Glomerular visceral epithelial cell (primary cell): ENCODE measurements around the gene SLC24A1.

Source experiments
- DNase-seq: peaks from one replicate; pipeline ENCODE4 v3.0.0-alpha.2; 2016; ENCODE audit errors: extremely low spot score

Gene SLC24A1

DNA sequence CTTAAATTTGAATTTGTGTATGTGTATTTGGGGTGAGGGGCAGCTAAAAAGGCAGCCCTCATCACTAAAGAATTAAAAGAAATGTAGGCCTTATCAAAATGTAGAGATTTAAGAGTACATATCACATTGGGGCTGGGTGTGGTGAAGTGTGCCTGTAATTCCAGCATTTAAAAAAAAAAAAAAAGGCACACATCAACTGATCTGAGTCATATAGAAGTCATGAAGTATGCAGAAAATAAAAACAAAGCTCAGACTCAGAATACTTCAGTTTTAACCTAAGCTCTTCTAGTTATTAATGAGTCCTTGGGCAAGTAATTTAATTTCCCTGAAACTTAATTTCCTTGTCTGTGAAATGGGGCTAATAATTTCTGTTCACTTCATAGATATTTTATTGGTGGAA lies 31.6 kb downstream of the SLC24A1 start:
- no peak for DNase-seq

DNA sequence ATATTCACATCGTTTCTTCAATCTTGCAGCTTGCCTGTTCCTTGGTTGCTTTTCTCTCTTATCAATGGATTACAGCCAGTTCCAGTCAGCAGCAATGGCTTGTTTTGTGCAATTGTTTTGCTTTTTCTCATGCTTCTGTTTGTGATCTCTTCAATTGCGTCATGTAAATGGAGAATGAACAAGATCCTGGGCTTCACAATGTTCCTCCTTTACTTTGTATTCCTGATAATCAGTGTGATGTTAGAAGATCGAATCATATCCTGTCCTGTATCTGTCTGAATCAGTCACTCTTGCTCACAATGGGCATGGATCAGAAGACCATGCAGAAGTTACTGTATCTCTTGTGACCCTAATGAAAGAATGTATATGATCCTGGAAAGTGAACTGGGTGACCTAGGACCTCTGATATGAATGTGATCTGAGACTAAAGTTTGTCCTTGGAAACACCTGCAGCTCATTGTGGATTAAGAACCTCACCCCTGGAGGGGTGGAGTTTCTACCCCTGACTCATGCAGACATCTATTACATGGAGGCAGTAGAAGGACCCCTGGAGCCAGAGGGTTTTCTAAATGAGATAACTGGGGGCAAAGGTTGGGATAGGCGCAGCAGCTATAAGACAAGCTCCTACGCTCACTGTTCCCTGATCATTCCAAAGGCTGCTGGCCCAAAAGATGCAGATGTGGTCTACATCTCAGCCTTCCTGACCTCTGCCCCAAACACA lies 32.2 kb downstream of the SLC24A1 start:
- DNase-seq = no peak

DNA sequence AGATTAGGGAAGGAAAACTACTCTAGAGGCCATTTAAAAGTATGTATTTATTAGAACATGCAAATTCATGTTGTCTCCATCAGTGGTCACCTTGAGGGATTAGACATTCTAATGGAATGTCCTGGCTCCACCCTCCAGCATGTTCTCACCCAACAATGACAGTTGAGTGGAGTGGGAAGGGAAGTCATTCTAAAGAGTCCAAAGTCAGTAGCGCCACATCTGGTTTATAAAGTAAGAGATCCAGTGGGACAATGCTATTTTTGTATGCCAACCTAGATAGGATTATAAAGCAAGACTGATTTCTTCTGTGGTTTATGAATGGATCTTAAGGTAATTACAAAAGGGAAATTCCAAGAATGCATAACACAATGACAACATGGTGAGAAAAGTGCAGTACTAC lies 33.3 kb downstream of the SLC24A1 start:
- DNase-seq = peak; percentile 23

DNA sequence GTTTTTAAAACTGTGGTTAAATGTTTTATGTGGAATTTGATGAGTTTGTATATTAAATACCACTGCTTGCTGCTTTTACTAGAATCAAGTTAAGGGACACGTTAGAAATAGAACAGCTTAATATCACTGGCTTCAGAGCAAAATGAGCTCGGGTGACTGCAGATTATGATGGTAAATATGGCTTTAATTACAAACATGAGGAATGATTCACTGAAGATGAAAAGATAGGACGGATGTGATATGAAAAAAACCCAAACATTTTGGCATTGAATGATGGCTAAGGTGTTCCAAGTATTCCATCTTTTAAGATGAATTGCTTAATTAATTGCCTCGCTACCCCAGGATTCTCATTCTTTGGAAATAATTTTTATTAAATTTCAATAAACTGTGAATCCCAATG lies 33.7 kb downstream of the SLC24A1 start:
- DNase-seq = no peak

DNA sequence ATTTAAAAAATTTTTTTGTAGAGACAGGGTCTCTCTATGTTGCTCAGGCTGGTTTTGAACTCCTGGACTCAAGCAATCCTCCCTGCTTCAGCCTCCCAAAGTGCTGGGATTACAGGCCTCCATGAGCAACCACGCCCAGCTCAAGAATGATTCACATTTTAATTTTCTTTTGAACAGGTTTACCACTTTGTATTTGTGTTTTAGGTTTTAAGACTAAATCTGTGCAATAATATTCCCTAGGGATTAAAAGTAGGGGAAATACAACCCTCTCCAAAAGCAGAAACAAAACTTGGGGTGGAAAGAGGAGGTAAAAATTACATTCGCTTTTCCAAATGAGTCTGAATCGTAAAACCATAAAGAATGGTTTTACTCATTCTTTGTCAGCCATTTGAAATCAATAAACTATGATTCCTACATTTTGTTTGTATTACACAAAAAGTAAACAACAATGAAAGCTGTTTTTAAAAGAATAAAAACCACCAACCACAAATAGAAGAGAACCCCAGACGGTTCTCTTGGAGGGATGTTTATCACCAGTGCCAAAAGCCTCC lies 37.8 kb downstream of the SLC24A1 start:
- DNase-seq = no peak

DNA sequence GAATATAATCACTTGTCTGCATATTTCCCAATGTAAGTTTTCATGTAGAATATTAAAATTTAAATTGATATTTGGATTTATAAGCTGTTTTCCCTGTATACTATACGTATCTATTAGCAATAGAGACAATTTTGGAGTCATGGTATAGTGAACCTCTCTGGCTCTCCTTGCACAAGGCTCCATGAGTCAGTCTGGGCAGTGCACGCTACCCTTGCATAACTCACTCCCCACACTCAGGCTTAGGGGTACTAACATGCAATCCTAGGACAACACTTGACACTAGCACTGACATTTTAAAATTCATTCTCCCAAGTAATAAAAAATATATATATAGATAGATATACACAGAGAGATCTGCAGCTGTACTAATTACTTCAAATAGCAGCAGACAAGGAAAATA lies 39.2 kb downstream of the SLC24A1 start:
- DNase-seq = no peak

DNA sequence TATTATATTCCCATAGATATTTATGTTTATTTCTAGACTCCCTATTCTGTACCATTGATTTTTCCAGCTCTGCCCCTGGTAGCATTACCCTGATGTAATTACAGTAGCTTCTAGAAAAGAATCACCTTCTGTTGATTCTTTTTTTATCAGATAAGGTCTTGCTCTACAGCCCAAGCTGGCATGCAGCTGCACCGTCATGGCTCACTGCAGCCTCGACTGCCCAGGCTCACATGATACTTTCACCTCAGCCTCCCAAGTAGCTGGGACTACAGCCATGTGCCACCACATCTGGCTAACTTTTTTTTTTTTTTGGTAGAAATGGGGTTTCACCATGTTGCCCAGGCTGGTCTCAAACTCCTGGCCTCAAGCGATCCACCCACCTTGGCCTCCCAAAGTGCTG lies 41.8 kb downstream of the SLC24A1 start:
- DNase-seq = no peak

DNA sequence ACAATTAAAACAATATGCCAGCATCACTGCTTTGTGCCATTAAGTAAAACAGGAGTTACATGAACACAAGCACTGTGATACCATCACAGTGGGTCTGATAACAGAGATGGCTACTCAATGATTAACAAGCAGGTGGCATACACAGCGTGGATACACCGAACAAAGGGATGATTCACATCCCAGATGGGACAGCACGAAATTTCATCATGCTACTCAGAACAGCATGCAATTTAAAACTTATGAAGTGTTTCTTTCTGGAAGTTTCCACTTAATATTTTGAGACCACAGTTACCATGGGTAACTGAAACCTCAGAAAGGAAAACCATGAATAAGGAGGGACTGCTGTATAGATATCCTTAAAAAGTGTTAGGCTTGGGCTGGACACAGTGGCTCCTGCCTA lies 44.5 kb downstream of the SLC24A1 start:
- peak; percentile 68 for DNase-seq

DNA sequence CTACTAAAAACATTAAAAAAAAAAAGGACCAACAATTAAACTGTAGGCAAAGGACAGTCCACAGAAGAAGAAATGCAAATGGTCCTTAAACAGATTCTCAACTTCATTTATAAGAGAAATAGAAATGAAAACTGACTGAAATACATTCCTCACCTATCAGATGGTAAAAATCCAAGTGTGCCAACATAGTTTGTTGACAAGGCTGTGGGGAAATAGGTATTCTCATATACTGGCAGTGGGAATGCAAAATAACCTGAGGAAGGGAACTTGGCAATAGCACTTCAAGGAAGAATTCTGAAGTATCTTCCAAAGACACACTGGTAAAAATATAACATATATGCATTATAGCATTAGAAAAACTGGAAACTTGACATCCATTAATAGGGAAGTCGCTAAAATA lies 53.8 kb downstream of the SLC24A1 start:
- DNase-seq = no peak

DNA sequence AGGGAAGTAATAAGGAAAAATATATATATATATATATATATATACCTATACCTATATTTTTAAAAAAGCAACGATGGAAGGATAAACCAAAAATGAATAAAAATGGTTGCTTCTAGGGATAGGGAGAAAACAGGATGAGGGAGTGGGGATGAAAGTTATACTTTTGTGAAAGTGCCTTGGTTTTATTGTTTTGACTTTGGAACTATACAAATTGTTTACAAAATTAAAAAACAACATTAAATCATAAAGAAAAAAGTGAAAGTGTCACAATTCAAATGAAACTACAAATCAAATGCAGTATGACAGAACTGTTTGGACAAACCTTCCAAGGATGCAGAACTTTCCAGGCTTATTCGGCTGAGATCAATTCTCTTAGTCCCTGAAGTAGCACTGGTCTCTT lies 54.4 kb downstream of the SLC24A1 start:
- DNase-seq = no peak

DNA sequence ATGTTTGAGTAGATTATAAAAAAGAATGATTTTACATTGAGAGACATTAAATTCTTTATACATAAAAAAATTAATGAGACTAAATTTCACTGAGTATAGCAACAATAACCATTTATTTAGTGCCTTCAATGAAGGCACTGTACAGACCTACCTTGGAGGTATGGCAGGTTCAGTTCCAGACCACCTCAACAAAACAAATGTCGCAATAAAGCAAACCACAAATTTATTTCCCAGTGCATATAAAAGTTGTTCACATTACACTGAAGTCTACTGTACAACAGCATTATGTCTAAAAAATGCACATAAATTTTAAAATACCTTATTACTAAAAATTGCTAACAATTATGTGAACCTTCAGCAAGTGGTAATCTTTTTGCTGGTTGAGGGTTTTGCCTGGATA lies 58.8 kb downstream of the SLC24A1 start:
- DNase-seq = no peak

DNA sequence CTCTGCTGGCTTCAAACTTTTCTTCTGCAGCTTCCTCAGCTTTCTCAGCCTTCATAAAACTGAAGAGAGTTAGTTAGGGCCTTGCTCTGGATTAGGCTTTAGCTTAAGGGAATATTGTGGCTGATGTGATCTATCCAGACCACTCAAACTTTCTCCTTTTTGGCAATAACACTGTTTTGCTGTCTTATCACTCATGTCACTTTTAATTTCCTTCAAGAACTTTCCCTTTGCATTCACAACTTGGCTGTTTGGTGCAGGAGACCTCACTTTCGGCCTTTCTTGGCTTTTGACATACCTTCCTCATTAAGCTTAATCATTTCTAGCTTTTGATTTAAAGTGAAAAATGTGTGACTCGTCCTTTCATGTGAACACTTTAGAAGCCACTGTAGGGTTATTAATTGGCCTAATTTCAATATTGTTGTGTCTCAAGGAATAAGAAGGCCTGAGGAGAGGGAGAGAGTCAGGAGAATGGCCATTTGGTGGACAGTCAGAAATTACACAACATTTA lies 60.7 kb downstream of the SLC24A1 start:
- DNase-seq = no peak

DNA sequence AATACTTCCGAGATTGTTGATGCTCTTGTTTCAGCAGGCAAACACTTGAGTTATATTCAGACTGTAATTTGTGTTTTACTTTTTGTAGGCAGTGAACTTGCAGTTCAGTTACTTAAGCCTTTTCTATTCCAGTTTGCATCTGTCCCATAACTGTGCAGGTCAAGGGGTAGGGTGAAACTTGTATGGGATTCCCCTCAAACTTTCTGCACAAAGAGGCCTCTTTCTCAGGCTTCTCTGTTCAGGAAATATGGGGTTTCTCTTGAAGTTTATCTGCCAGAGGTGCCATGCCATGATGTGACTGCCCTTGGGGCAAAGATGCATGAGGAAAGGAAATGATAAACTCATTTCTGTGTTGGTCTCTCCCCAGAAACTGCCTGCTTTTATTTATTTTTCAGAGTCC lies 66.7 kb downstream of the SLC24A1 start:
- no peak for DNase-seq

DNA sequence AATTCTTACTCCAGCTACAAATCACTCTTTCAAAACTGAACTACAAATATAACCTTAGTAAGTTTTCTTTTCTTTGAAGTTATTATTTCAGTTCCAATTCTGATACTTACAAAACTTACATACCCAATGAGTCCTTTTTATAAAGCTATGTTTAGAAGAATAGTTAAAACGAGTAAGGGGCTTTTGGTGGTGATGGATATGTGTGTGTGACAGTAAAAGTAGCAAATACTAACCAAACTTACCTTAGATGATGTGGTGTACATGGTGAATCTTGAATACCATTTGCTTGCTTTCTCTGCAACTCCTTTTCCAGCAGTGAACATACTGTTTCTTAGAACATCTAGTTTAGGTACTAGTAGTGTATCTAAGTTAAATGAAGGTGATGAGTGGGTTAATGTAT lies 68.4 kb downstream of the SLC24A1 start:
- no peak for DNase-seq

DNA sequence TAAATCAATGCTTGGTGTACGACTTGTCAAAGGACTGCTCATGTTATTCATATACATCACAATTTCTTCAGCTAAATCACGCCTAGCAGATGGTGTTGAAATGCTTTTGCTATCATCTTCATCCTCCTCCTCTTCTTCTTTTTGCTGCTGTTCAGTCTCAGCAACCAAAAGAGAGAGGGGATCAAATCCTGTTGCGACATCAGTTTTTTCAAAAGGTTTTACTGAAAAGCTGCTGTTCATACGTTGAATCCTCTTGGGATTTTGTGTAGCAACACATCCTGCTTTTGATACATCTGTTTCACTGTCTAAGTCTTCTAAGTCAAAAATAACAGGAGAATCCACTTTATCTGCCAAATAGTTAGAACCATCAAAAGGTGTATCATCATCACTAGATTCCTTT lies 69.0 kb downstream of the SLC24A1 start:
- no peak for DNase-seq

DNA sequence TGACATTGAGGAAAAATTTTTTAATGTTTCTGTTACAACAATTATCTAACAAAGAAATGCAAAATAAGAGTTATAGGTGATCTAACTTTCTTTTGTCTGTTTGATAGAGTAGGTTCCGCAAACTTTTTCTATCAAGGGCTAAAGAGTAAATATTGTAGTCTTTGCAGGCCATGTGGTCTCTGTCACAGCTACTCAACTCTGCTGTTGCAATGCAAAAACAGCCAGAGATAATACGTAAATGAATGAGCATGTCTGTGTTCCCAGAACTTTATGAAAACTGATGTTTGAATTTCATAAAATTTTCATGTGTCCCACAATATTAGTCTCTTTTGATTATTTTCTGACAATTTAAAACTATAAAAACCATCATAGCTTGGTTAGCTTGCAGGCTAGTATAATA lies 73.3 kb downstream of the SLC24A1 start:
- no peak for DNase-seq
